Measurements from ENCODE around the gene CD40LG.

CD40LG gene

DNA sequence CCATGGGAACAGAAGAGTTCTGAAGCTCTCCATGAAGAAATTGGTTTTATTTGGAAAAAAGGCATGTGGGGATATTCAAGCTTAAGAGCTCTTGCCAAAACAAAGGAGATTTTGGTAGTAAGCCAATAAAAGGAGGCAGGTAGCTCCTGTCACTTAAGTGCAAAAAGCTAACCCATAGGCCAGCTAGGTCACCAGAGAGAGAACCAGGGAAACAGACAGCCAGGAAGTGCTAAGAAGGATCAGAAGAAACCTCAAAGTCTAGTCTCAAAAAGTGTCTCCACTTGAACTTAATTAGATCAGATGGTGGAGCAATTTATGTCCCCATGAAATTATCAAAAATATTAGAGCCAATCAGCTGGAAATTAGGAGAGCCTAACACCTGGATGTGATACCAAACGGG lies 49.2 kb downstream of the CD40LG start:
- Histone ChIP-seq H3K27ac (ENCODE audit: low read length) (no peak overlapping the region), H2AFZ (ENCODE audit: low read depth, low read length) (no peak overlapping the region), H3K4me2 (ENCODE audit: insufficient read depth, low read length) (no peak overlapping the region), H3K4me1 (ENCODE audit: insufficient read depth, low read length) (no peaks in the 10 kb centered on the region), H3K9ac (ENCODE audit: low read depth, low read length) (no peak overlapping the region), H4K20me1 (ENCODE audit: insufficient read depth, low read length) (no peaks in the 10 kb centered on the region), H3K4me3 (ENCODE audit: low read depth in 1 of 2, low read length in 2 of 2) (no peak overlapping the region), H3K9me3 (ENCODE audit: insufficient read depth, low read length, severe bottlenecking) (no peaks in the 10 kb centered on the region), H3K27me3 (ENCODE audit: insufficient read depth, low read length, poor library complexity) (no peaks in the 10 kb centered on the region), H3K79me2 (ENCODE audit: insufficient read depth, low read length) (no peaks in the 10 kb centered on the region), H3K36me3 (ENCODE audit: insufficient read depth, low read length) (peaks cover 9% of the 10 kb centered on the region; the same call in 1 of the 2 replicates)
- ATAC-seq (ENCODE audit: insufficient read depth, low read depth) (no peak), DNase-seq (no peak)
- TF ChIP-seq EZH2 (IDR thresholded peaks at IDR 0.05; ENCODE audit: borderline replicate concordance, low read depth, low read length, severe bottlenecking): no peak
- TF ChIP-seq, protein P1, sequence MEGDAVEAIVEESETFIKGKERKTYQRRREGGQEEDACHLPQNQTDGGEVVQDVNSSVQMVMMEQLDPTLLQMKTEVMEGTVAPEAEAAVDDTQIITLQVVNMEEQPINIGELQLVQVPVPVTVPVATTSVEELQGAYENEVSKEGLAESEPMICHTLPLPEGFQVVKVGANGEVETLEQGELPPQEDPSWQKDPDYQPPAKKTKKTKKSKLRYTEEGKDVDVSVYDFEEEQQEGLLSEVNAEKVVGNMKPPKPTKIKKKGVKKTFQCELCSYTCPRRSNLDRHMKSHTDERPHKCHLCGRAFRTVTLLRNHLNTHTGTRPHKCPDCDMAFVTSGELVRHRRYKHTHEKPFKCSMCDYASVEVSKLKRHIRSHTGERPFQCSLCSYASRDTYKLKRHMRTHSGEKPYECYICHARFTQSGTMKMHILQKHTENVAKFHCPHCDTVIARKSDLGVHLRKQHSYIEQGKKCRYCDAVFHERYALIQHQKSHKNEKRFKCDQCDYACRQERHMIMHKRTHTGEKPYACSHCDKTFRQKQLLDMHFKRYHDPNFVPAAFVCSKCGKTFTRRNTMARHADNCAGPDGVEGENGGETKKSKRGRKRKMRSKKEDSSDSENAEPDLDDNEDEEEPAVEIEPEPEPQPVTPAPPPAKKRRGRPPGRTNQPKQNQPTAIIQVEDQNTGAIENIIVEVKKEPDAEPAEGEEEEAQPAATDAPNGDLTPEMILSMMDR (IDR thresholded peaks at IDR 0.05; ENCODE audit: borderline replicate concordance, extremely low read depth, low read length, poor library complexity, severe bottlenecking): no peak

DNA sequence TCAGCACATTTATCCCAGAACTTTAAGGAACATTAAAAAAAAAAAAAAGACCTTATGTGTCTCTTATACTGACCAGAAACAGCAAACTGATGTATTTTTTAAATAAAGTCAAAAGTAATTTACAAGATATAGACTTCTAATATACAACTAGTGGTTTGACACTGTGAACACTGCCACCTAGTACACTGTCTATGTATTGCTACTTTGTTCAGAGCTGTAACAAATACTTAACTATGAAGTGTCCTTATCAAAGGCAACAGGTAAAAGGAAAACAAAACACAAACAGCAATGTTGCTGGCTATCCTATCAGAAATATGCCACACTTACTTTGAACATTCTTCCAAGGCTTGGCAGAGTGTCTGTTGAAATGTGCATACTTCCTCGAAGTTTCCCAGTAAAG lies 60.4 kb downstream of the CD40LG start:
- peak; percentile 72 for ATAC-seq (ENCODE audit: insufficient read depth, low read depth)
- DNase-seq: no peak
- TF ChIP-seq, protein P1 (IDR thresholded peaks at IDR 0.05; ENCODE audit: borderline replicate concordance, extremely low read depth, low read length, poor library complexity, severe bottlenecking): peak; percentile 55
- no peak for TF ChIP-seq EZH2 (IDR thresholded peaks at IDR 0.05; ENCODE audit: borderline replicate concordance, low read depth, low read length, severe bottlenecking)
- H4K20me1 ChIP-seq (ENCODE audit: insufficient read depth, low read length): no peaks in the 10 kb centered on the region
- no peaks in the 10 kb centered on the region for H3K79me2 ChIP-seq (ENCODE audit: insufficient read depth, low read length)
- peaks cover 53% of the 10 kb centered on the region for H3K36me3 ChIP-seq (ENCODE audit: insufficient read depth, low read length)
- no peak overlapping the region for H3K4me3 ChIP-seq (ENCODE audit: low read depth in 1 of 2, low read length in 2 of 2)
- H3K4me2 ChIP-seq (ENCODE audit: insufficient read depth, low read length): no peak overlapping the region
- no peak overlapping the region for H2AFZ ChIP-seq (ENCODE audit: low read depth, low read length)
- no peaks in the 10 kb centered on the region for H3K27me3 ChIP-seq (ENCODE audit: insufficient read depth, low read length, poor library complexity)
- no peaks in the 10 kb centered on the region for H3K4me1 ChIP-seq (ENCODE audit: insufficient read depth, low read length)
- H3K27ac ChIP-seq (ENCODE audit: low read length): no peak overlapping the region
- H3K9me3 ChIP-seq (ENCODE audit: insufficient read depth, low read length, severe bottlenecking): no peaks in the 10 kb centered on the region
- H3K9ac ChIP-seq (ENCODE audit: low read depth, low read length): no peak overlapping the region

All from DND-41 (cell line).